Natural killer cell treated with Interleukin-12 subunit alpha and Interleukin-12 subunit beta and Interleukin-15 and Interleukin-18, amount 100 ng/mL, for 72 hours (primary cell): ENCODE results near the gene SND1. TPM values are rescaled to one million over a fixed set of nuclear protein-coding genes. Genes with fewer than 3 reads are reported as not detected.
"Not testable (repeated sequence)": the region's sequence is repeated elsewhere in the genome, so short reads cannot be mapped to it uniquely, and the experiment has no call there.

Source experiments
- ATAC-seq, 2 donors: fragments of 150-1000 bp; cut with Tn5 transposase in 1 of 2; sonication (Bioruptor Pico), chemical (Tn5 transposase) in 1 of 2; 2 replicates each; pipeline ENCODE4 v1.10.0; 2021
- DNase-seq: peaks from one replicate; pipeline ENCODE4 v3.0.0; 2022; ENCODE audit warnings: low spot score
- H3K27ac Mint-ChIP-seq, 2 donors: 1 replicate in 1 of 2; 2 replicates in 1 of 2; pipeline ENCODE4 v1.8.0; 2022; ENCODE audit warnings: mixed read lengths in 2 of 2, mild to moderate bottlenecking in 1 of 2, moderate library complexity in 1 of 2
- H3K27me3 Mint-ChIP-seq, 2 donors: 1 replicate in 1 of 2; 2 replicates in 1 of 2; pipeline ENCODE4 v1.8.0; 2022; ENCODE audit warnings: mixed read lengths in 2 of 2
- H3K36me3 Mint-ChIP-seq: one replicate; pipeline ENCODE4 v1.8.0; 2022; ENCODE audit warnings: mixed read lengths
- H3K4me1 Mint-ChIP-seq, 2 donors: 1 replicate in 1 of 2; 2 replicates in 1 of 2; pipeline ENCODE4 v1.8.0; 2022; ENCODE audit warnings: low read depth in 2 of 2, mixed read lengths in 2 of 2, mild to moderate bottlenecking in 1 of 2
- H3K4me3 Mint-ChIP-seq: one replicate; pipeline ENCODE4 v1.8.0; 2022; ENCODE audit warnings: mixed read lengths
- H3K9me3 Mint-ChIP-seq: 2 replicates; pipeline ENCODE4 v1.8.0; 2022; ENCODE audit warnings: mixed read lengths
- total RNA-seq, 2 donors: library from RNA; stranded (reverse); gene quantifications; one replicate each; pipeline ENCODE4 v1.2.3, GENCODE V29; 2022

The SND1 gene
- total RNA-seq, 2 donors from 2014 or later, result 311 to 347 TPM

DNA sequence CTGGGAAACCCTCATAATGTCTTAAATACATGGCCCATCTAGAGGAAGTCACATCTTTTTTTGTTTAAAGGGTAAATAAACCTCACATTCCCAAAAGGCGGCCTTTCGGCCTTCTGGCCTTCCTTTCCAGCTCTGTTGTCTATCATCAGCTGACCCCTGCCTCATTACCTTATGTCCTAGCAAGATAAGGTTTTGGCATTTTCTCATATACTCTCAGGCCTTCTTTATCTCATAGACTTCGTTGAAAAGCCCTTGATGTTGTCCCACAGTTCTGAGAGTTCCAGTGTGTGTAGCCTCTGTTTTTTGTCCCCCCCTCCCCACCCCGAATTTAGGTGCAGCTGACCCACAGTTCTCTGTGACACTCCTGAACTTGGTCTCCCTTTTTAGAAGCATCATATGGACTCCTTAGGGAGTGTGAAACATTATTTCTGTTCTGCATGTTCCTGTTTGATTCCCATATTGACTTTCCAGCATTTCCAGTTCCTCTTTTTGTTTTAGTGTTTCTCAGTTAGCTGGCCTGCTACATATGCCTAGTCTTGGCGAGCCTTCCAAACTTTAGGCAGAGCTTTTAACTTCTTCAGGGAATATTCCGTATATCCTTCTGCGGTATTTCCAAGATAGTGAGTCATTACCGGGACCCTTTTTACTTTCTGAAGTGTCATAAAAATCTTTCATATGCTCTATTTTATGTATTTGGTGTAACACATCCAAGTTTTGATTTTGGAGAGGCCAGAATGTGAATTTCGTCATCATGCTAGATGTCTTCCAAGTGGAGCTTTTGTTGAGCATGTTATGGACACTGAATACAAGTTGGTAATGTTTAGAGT, 240.7 kb downstream of the SND1 start:
- no peaks in the 10 kb centered on the region for H3K9me3 Mint-ChIP-seq
- H3K4me3 Mint-ChIP-seq, result no peak overlapping the region
- H3K4me1 Mint-ChIP-seq, result peaks cover 14 to 23% of the 10 kb centered on the region in 2 donors
- H3K36me3 Mint-ChIP-seq, result peaks cover 16% of the 10 kb centered on the region
- no peaks in the 10 kb centered on the region for H3K27me3 Mint-ChIP-seq
- DNase-seq, result no peak
- ATAC-seq, result no peak
- no peak overlapping the region for H3K27ac Mint-ChIP-seq

- Mint-ChIP-seq H3K27ac (no peak overlapping the region), H3K9me3 (no peaks in the 10 kb centered on the region), H3K36me3 (peaks cover 13% of the 10 kb centered on the region), H3K27me3 (no peaks in the 10 kb centered on the region), H3K4me3 (no peak overlapping the region), H3K4me1 (peaks cover 14 to 21% of the 10 kb centered on the region in 2 donors)
- ATAC-seq (no peak), DNase-seq (no peak)
Measured at GRCh38 chr7:127893547-127893946, 241.6 kb downstream of the SND1 start.

DNA sequence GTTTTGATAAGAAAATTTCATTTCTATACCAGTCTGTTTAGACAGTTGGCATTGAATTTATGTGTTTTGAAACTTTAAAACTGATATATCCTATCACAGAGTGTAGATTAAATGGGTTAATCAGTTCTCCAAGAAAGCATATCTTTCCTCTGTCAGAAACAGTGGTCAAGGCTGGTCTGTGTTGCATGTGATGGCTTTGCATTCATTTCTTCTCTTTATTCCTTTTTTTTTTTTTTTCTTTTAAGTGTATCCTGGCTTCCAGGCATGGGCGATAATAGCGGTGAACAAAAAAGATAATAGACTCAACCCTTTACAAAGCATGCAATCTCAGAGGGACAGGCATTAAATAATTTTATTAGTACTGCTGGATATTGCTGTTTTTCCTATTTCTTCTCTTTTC, 242.6 kb downstream of the SND1 start:
- no peak for ATAC-seq

DNA sequence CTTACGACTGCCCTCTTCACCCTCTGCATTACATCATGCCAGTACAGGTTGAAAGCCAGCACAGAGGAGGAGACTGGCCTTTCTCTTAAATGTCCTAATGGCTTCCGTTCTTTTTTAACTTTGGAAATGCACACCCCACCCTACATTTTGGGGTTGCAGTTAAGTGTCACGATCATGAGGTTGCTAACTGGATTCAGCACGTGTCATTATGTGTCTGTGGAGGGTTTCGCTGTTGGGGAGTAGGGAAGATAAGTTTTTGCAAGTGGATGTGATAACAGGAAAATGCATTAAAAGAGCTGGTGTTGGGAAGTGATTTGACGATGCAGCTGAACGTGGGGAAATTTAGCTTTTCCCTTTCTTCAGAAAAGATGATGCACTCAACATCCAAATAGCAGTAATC, 243.4 kb downstream of the SND1 start:
- Mint-ChIP-seq H3K27me3 (no peaks in the 10 kb centered on the region), H3K4me1 (peaks cover 19 to 22% of the 10 kb centered on the region in 2 donors), H3K36me3 (peaks cover 6% of the 10 kb centered on the region), H3K27ac (no peak overlapping the region), H3K9me3 (no peaks in the 10 kb centered on the region), H3K4me3 (no peak overlapping the region)
- ATAC-seq (no peak), DNase-seq (no peak)

More for the DNA sequence above, 242.6 kb downstream of the SND1 start:
- Mint-ChIP-seq H3K4me1 (peaks cover 19 to 25% of the 10 kb centered on the region in 2 donors), H3K36me3 (peaks cover 13% of the 10 kb centered on the region), H3K9me3 (no peaks in the 10 kb centered on the region), H3K4me3 (no peak overlapping the region), H3K27me3 (no peaks in the 10 kb centered on the region), H3K27ac (no peak overlapping the region)
- DNase-seq, result no peak

- ATAC-seq, result no peak
- Mint-ChIP-seq H3K36me3 (peaks cover 5% of the 10 kb centered on the region), H3K9me3 (no peaks in the 10 kb centered on the region), H3K27me3 (no peaks in the 10 kb centered on the region), H3K27ac (no peak overlapping the region), H3K4me1 (peaks cover 16 to 23% of the 10 kb centered on the region in 2 donors), H3K4me3 (no peak overlapping the region)
- no peak for DNase-seq
Measured at GRCh38 chr7:127895814-127896280, 243.9 kb downstream of the SND1 start.

DNA sequence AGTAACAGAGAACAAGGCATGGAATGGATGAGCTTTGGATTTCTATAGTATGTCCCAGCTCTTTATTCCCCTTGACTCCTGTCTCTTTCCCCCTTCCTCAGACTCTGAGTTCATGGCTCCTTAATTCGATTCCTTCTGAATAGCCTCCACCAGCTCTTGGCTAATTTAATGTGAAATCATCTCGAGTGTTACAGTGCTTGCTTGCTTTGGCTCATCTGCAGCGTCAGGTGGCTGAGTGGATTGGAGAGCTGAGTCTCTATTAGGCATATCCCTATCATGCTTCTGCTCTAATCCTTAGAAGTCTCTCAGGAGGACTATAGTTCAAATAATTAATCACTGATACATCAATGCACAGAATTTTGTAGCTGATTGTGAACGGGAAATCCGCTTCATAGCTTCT, 244.7 kb downstream of the SND1 start:
- H3K4me3 Mint-ChIP-seq, result no peak overlapping the region
- DNase-seq (no peak), ATAC-seq (no peak)
- H3K36me3 Mint-ChIP-seq, result peaks cover 5% of the 10 kb centered on the region
- no peak overlapping the region for H3K27ac Mint-ChIP-seq
- no peaks in the 10 kb centered on the region for H3K27me3 Mint-ChIP-seq
- no peaks in the 10 kb centered on the region for H3K9me3 Mint-ChIP-seq
- H3K4me1 Mint-ChIP-seq, result peaks cover 22 to 23% of the 10 kb centered on the region in 2 donors

DNA sequence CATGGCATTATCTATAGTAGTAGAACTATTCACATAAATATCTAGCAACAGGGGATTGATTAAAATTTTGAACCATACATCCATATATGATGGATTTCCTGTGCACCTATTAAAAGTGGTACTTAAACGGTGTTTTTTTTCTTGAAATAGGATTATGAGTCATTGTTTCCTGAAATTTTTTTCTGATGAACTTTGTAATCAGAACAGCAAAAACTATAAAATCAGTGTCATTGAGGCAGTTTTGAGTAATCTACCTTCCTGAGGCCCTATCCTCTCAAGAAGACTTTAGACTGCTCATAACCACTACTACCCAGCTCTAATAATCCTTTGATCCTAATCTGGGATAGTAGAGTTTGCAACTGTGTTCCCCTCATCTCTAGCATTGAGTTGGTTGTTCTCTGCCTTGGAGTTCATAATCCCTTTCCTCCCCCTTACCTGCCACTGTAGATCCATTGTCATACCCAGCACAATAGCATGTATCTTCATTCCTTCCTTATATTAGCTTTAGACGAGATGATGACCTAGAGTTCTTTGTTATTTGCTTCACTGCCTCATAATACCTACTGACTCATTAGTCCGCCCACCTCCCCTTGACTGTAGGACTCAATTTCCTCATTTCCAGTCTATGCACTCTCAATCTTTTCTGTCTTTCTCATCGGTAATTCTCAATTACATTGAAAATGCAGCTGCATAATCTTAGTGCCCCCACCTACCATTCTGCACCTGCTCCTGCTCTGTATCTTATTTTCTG, 245.9 kb downstream of the SND1 start:
- peak in 1 of 2 donors; percentile 66 for ATAC-seq
- Mint-ChIP-seq H3K4me1 (peaks cover 27 to 29% of the 10 kb centered on the region in 2 donors), H3K4me3 (no peak overlapping the region)

GRCh38 chr7:127899411-127899810, 247.4 kb downstream of the SND1 start:
- DNase-seq (no peak), ATAC-seq (no peak)
- no peak overlapping the region for H3K4me3 Mint-ChIP-seq
- H3K4me1 Mint-ChIP-seq, result peaks cover 25 to 30% of the 10 kb centered on the region in 2 donors
- no peaks in the 10 kb centered on the region for H3K9me3 Mint-ChIP-seq
- H3K27ac Mint-ChIP-seq, result no peak overlapping the region
- H3K27me3 Mint-ChIP-seq, result no peaks in the 10 kb centered on the region
- peaks cover 5% of the 10 kb centered on the region for H3K36me3 Mint-ChIP-seq

More for the DNA sequence above, 245.9 kb downstream of the SND1 start:
- Mint-ChIP-seq H3K36me3 (peaks cover 5% of the 10 kb centered on the region), H3K9me3 (no peaks in the 10 kb centered on the region), H3K27me3 (no peaks in the 10 kb centered on the region), H3K27ac (no peak overlapping the region)
- DNase-seq, result no peak

GRCh38 chr7:127900141-127900540, 248.1 kb downstream of the SND1 start:
- Mint-ChIP-seq H3K4me3 (no peak overlapping the region), H3K4me1 (peaks cover 31 to 38% of the 10 kb centered on the region in 2 donors), H3K9me3 (no peaks in the 10 kb centered on the region), H3K36me3 (peaks cover 5% of the 10 kb centered on the region), H3K27me3 (no peaks in the 10 kb centered on the region), H3K27ac (no peak overlapping the region)
- DNase-seq (no peak), ATAC-seq (no peak)

- H3K36me3 Mint-ChIP-seq, result peaks cover 9% of the 10 kb centered on the region
- DNase-seq (no peak), ATAC-seq (no peak)
- H3K4me1 Mint-ChIP-seq, result peaks cover 39 to 46% of the 10 kb centered on the region in 2 donors
- no peaks in the 10 kb centered on the region for H3K27me3 Mint-ChIP-seq
- no peak overlapping the region for H3K27ac Mint-ChIP-seq
- no peaks in the 10 kb centered on the region for H3K9me3 Mint-ChIP-seq
- no peak overlapping the region for H3K4me3 Mint-ChIP-seq
Measured at GRCh38 chr7:127900732-127901685, 249.0 kb downstream of the SND1 start.

DNA sequence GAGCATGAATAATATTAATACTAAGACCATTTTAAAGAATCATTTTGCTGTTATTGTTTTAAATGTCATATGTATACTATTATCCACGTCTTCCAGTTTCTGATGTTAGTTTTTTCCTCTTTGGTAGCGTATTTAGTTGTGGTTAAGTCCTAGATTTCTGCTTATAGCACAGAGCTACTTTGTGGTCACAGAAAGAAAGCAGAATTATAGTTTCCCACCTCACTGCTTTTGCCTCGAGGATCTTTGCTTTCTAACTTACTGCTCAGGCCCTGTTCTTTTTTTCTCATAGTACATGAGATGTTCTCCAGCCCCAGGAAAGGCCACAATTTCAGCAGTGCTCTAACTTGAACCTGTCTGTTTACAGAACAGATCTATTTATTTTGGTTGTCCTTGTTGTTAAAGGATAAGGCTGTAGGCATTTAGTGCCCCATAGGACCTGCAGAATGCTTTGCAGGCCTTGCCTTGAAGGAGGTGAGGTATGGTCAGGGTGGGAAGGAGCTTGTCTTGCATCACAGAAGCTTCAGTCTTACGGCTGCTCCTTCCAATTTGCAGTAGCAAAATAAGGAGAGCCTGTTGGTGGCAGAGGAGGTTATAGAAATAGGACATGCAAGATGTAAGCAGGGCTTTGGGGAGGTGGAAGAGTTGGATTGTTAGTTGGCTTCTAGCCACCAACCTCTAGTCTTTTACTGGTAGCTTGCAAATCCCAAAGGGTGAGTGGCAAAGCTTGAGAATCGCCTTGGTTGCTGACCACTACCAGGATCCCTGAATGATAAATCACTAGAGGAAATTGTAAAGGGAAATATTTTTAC, 250.1 kb downstream of the SND1 start:
- Mint-ChIP-seq H3K27me3 (no peaks in the 10 kb centered on the region), H3K27ac (no peak overlapping the region), H3K36me3 (peaks cover 9% of the 10 kb centered on the region), H3K9me3 (no peaks in the 10 kb centered on the region), H3K4me1 (peaks cover 45 to 54% of the 10 kb centered on the region in 2 donors), H3K4me3 (no peak overlapping the region)
- ATAC-seq, result no peak
- no peak for DNase-seq

GRCh38 chr7:127902753-127903152, 250.8 kb downstream of the SND1 start:
- H3K4me3 Mint-ChIP-seq, H3K27ac Mint-ChIP-seq: not testable (repeated sequence)

More at GRCh38 chr7:127902753-127903152, 250.8 kb downstream of the SND1 start:
- not testable (repeated sequence) for H3K36me3 Mint-ChIP-seq, H3K9me3 Mint-ChIP-seq, ATAC-seq, H3K27me3 Mint-ChIP-seq, DNase-seq
- H3K4me1 Mint-ChIP-seq, result peaks cover 52 to 60% of the 10 kb centered on the region in 2 donors
